HL-60 (cell line): Measurements from ENCODE around the gene POMT1.

ENCODE experiments used
- CTCF ChIP-seq: IDR thresholded peaks from one replicate; pipeline ENCODE4 v1.5.1; 2011; ENCODE audit warnings: low read length, control low read depth, inconsistent platforms; ENCODE audit not compliant: insufficient read depth
- POLR2AphosphoS5 ChIP-seq: IDR thresholded peaks from 2 replicates; pipeline ENCODE4 v1.6.1; 2012; ENCODE audit warnings: low read depth
- REST ChIP-seq: IDR thresholded peaks from 2 replicates; pipeline ENCODE4 v1.6.1; 2012; ENCODE audit warnings: low read depth; ENCODE audit not compliant: insufficient replicate concordance
- SPI1 ChIP-seq: IDR thresholded peaks from 2 replicates; pipeline ENCODE4 v1.6.1; 2012; ENCODE audit warnings: low read depth, mild to moderate bottlenecking, borderline replicate concordance

GRCh38 chr9:131500377-131500776, 2.3 kb upstream of the POMT1 start:
- TF ChIP-seq CTCF (no peak), POLR2AphosphoS5 (no peak; the same call in 1 of the 2 replicates), SPI1 (no peak), REST (no peak)
